GM18526 (cell line): ENCODE data around the gene HMGCLL1.

Experiments
- POLR2A ChIP-seq: IDR thresholded peaks from 3 replicates; pipeline ENCODE4 v1.6.1; 2011; ENCODE audit not compliant: insufficient read length; ENCODE audit errors: extremely low read depth

HMGCLL1 gene

DNA sequence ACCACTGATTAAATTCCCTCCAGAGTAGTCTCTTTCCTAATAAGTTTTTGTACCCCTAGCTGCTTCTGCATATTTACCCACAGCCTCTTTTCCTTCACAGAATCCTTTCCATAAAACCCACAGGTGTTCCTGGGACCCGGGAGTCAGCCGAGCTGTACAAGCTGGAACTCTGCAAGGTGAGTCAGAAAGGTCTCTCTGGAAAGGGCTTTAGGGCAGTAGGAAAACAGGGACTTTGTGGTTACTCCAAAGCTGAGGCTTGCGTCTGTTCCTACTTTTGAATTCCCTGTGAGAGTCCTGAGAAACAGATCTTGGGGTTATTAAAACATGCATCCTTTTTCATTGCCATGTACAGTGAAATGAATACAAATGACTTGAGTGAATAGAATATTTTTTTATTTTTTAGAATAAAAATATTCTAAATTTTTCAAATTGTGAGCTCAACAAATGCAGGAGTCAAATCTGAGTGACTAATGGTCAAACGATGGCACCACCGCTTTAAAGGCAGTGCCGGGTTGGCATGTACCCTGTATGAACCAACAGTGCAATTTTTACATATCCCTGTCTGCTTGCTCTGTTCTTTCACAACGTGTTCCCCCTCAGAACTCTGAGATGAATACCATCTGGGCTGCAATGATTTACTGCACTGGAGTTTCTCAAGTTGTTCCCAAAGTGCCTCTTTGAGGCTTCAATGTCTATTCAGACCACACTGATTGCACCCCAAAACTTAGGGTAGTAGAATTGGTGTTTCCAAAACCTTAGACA lies 173.3 kb downstream of the HMGCLL1 start:
- no peak for TF ChIP-seq POLR2A

GRCh38 chr6:55399351-55399750 lies 179.6 kb downstream of the HMGCLL1 start:
- no peak for TF ChIP-seq POLR2A

DNA sequence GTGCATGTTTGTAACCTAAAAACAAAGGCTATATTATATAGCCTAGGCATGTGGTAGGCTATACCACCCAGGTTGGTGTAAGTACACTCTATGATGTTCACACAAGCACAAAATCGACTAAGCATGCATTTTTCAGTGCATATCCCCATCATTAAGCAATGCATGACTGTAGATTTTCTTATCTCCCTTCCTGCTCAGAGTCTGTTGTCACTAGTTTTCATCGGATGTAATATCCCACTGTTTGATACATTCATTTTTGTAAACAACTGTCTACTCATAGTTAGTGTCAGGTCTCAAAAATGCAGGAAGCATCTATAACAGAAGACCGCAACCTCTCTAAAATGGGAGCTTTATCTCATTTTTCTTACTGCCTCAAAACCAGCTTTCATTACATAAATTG lies 181.0 kb downstream of the HMGCLL1 start:
- no peak for TF ChIP-seq POLR2A

- TF ChIP-seq POLR2A: no peak
These were observed 183.1 kb downstream of the HMGCLL1 start for GRCh38 chr6:55395871-55396270.

- no peak for TF ChIP-seq POLR2A
These were observed 190.8 kb downstream of the HMGCLL1 start for GRCh38 chr6:55388211-55388610.
